SK-N-SH (cell line): ENCODE measurements around the gene CCL17.

Source experiments
- CTCF ChIP-seq: fragments of 200-600 bp; sonication (generic); IDR thresholded peaks from 2 replicates; pipeline ENCODE4 v1.6.1; 2017; ENCODE audit warnings: antibody characterized with exemption, mild to moderate bottlenecking, moderate library complexity
- EP300 ChIP-seq, 2 experiments: IDR thresholded peaks; 2 replicates each; pipeline versions ENCODE4 v1.4.0 to v1.6.1; 2012; ENCODE audit warnings: borderline replicate concordance in 1 of 2, low read depth in 1 of 2, low read length in 1 of 2
- EZH2phosphoT487 ChIP-seq: fragments of 200-600 bp; sonication (generic); IDR thresholded peaks from 2 replicates; pipeline ENCODE4 v1.6.1; 2017; ENCODE audit warnings: low read depth, mixed run types, mild to moderate bottlenecking, antibody characterized with exemption, moderate library complexity, borderline replicate concordance
- MAX ChIP-seq: IDR thresholded peaks from 2 replicates; pipeline ENCODE4 v1.4.0; 2012; ENCODE audit warnings: low read depth
- MXI1 ChIP-seq: IDR thresholded peaks from 2 replicates; pipeline ENCODE4 v1.6.1; 2012; ENCODE audit warnings: mild to moderate bottlenecking, low read depth, low read length, improper control_type of control experiment
- NRF1 ChIP-seq: IDR thresholded peaks from 2 replicates; pipeline ENCODE4 v1.6.1; 2012; ENCODE audit warnings: low read depth, mild to moderate bottlenecking, low read length
- PBX3 ChIP-seq: IDR thresholded peaks from 2 replicates; pipeline ENCODE4; 2012
- POLR2AphosphoS5 ChIP-seq: IDR thresholded peaks from 2 replicates; pipeline ENCODE4 v1.6.1; 2012; ENCODE audit warnings: low read depth, low read length
- REST ChIP-seq: IDR thresholded peaks from 2 replicates; pipeline ENCODE4 v1.6.1; 2012; ENCODE audit warnings: mild to moderate bottlenecking, low read depth, low read length, moderate library complexity
- ZBTB33 ChIP-seq: IDR thresholded peaks from 2 replicates; pipeline ENCODE4 v1.4.0; 2012; ENCODE audit warnings: low read depth, borderline replicate concordance

GRCh38 chr16:57427824-57428223 is 23.3 kb downstream of the CCL17 start:
- TF ChIP-seq CTCF (no peak), EZH2phosphoT487 (no peak), MXI1 (no peak), NRF1 (no peak), POLR2AphosphoS5 (no peak), REST (no peak), EP300 (IDR thresholded peaks at IDR 0.05; ENCODE audit: borderline replicate concordance in 1 of 2, low read depth in 1 of 2, low read length in 1 of 2) (no peak), PBX3 (no peak), ZBTB33 (no peak), MAX (no peak)
